IMR-90 (cell line): ENCODE data around the gene ARHGEF1.
"Not testable (repeated sequence)": the region's sequence is repeated elsewhere in the genome, so short reads cannot be mapped to it uniquely, and the experiment has no call there.

Experiments used
- BHLHE40 ChIP-seq: fragments of 150-350 bp; IDR thresholded peaks from 2 replicates; pipeline ENCODE4 v1.6.1; 2016; ENCODE audit warnings: mild to moderate bottlenecking, low read depth, low read length
- CEBPB ChIP-seq: IDR thresholded peaks from 2 replicates; pipeline ENCODE4 v1.6.1; 2012; ENCODE audit warnings: low read depth, low read length, improper control_type of control experiment
- CHD1 ChIP-seq: IDR thresholded peaks from 2 replicates; pipeline ENCODE4 v1.6.1; 2012; ENCODE audit warnings: low read depth, low read length, improper control_type of control experiment
- MXI1 ChIP-seq: IDR thresholded peaks from 2 replicates; pipeline ENCODE4 v1.6.1; 2012; ENCODE audit warnings: low read depth, mild to moderate bottlenecking, low read length, moderate library complexity, borderline replicate concordance
- POLR2A ChIP-seq: IDR thresholded peaks from 2 replicates; pipeline ENCODE4 v1.6.1; 2012; ENCODE audit warnings: mild to moderate bottlenecking, low read depth, low read length
- RCOR1 ChIP-seq: IDR thresholded peaks from 2 replicates; pipeline ENCODE4 v1.6.1; 2012; ENCODE audit warnings: mild to moderate bottlenecking, low read length, improper control_type of control experiment; ENCODE audit not compliant: insufficient replicate concordance
- RFX5 ChIP-seq: IDR thresholded peaks from 2 replicates; pipeline ENCODE4 v1.8.0; 2012; ENCODE audit warnings: low read depth, mild to moderate bottlenecking, low read length, moderate library complexity
- SMC3 ChIP-seq: fragments of 150-350 bp; IDR thresholded peaks from 2 replicates; pipeline ENCODE4 v1.6.1; 2016; ENCODE audit warnings: low read depth, mild to moderate bottlenecking, antibody characterized with exemption, low read length, moderate library complexity
- TF ChIP-seq, protein P1 (sequence below): conservative IDR thresholded peaks from 2 replicates; pipeline ENCODE4 v1.5.1; 2012; ENCODE audit warnings: mild to moderate bottlenecking, low read depth, low read length, improper control_type of control experiment
- TF ChIP-seq, protein P2 (sequence below): fragments of 150-350 bp; IDR thresholded peaks from 2 replicates; pipeline ENCODE4 v1.6.1; 2016; ENCODE audit warnings: low read depth, mild to moderate bottlenecking, low read length, moderate library complexity, borderline replicate concordance
- TF ChIP-seq, protein P3 (sequence below): fragments of 150-350 bp; IDR thresholded peaks from 2 replicates; pipeline ENCODE4 v1.6.1; 2017; ENCODE audit warnings: mild to moderate bottlenecking, antibody characterized with exemption, low read length, low read depth

DNA sequence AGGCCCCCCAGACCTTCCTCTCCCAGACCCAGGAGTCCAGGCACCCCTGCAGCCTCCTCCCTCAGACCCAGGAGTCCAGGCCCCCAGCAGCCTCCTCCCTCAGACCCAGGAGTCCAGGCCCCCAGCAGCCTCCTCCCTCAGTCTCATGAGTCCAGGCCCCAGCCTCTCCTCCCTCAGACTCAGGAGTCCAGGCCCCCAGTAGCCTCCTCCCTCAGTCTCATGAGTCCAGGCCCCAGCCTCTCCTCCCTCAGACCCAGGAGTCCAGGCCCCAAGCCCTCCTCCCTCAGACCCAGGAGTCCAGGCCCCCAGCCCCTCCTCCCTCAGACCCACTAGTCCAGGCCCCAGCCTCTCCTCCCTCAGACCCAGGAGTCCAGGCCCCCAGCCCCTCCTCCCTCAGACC is 56.2 kb downstream of the ARHGEF1 start:
- TF ChIP-seq, protein P1, sequence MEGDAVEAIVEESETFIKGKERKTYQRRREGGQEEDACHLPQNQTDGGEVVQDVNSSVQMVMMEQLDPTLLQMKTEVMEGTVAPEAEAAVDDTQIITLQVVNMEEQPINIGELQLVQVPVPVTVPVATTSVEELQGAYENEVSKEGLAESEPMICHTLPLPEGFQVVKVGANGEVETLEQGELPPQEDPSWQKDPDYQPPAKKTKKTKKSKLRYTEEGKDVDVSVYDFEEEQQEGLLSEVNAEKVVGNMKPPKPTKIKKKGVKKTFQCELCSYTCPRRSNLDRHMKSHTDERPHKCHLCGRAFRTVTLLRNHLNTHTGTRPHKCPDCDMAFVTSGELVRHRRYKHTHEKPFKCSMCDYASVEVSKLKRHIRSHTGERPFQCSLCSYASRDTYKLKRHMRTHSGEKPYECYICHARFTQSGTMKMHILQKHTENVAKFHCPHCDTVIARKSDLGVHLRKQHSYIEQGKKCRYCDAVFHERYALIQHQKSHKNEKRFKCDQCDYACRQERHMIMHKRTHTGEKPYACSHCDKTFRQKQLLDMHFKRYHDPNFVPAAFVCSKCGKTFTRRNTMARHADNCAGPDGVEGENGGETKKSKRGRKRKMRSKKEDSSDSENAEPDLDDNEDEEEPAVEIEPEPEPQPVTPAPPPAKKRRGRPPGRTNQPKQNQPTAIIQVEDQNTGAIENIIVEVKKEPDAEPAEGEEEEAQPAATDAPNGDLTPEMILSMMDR = not testable (repeated sequence)
- TF ChIP-seq, protein P2, sequence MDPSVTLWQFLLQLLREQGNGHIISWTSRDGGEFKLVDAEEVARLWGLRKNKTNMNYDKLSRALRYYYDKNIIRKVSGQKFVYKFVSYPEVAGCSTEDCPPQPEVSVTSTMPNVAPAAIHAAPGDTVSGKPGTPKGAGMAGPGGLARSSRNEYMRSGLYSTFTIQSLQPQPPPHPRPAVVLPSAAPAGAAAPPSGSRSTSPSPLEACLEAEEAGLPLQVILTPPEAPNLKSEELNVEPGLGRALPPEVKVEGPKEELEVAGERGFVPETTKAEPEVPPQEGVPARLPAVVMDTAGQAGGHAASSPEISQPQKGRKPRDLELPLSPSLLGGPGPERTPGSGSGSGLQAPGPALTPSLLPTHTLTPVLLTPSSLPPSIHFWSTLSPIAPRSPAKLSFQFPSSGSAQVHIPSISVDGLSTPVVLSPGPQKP = not testable (repeated sequence)
- not testable (repeated sequence) for TF ChIP-seq SMC3, BHLHE40, POLR2A, CEBPB, RCOR1, RFX5, CHD1, MXI1
- TF ChIP-seq, protein P3, sequence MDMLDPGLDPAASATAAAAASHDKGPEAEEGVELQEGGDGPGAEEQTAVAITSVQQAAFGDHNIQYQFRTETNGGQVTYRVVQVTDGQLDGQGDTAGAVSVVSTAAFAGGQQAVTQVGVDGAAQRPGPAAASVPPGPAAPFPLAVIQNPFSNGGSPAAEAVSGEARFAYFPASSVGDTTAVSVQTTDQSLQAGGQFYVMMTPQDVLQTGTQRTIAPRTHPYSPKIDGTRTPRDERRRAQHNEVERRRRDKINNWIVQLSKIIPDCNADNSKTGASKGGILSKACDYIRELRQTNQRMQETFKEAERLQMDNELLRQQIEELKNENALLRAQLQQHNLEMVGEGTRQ = not testable (repeated sequence)
